ENCODE measurements around the gene TBXA2R. TPM values are rescaled to one million over a fixed set of nuclear protein-coding genes. Genes with fewer than 3 reads are reported as not detected.
"Not testable (repeated sequence)": the region's sequence is repeated elsewhere in the genome, so short reads cannot be mapped to it uniquely, and the experiment has no call there.

Gene TBXA2R
- total RNA-seq, 1 donor from 2014 or later: 0.42 TPM

- H3K36me3 Mint-ChIP-seq (ENCODE audit: low read depth): peaks cover 1% of the 10 kb centered on the region
- intact Hi-C loops (cut with micrococcal nuclease): no loop called here
- no peaks in the 10 kb centered on the region for H3K27me3 Mint-ChIP-seq
- no peaks in the 10 kb centered on the region for H3K9me3 Mint-ChIP-seq
- no peaks in the 10 kb centered on the region for H3K4me1 Mint-ChIP-seq
- H3K27ac Mint-ChIP-seq: no peak overlapping the region
- no peak overlapping the region for H3K4me3 Mint-ChIP-seq
- DNase-seq: no peak
Measured at GRCh38 chr19:3632739-3633558, 26.3 kb upstream of the TBXA2R start.

- Mint-ChIP-seq H3K4me1 (peaks cover under 1% of the 10 kb centered on the region), H3K27me3 (no peaks in the 10 kb centered on the region), H3K36me3 (ENCODE audit: low read depth) (peaks cover 1% of the 10 kb centered on the region), H3K4me3 (no peak overlapping the region), H3K27ac (no peak overlapping the region), H3K9me3 (no peaks in the 10 kb centered on the region)
- intact Hi-C loops (cut with micrococcal nuclease): no loop called here
- DNase-seq: no peak
Measured at GRCh38 chr19:3632098-3632497, 25.4 kb upstream of the TBXA2R start.

GRCh38 chr19:3631053-3631861 is 24.6 kb upstream of the TBXA2R start:
- Mint-ChIP-seq H3K4me1 (peaks cover 7% of the 10 kb centered on the region), H3K36me3 (ENCODE audit: low read depth) (peaks cover 1% of the 10 kb centered on the region), H3K27ac (no peak overlapping the region), H3K27me3 (no peaks in the 10 kb centered on the region), H3K4me3 (no peak overlapping the region), H3K9me3 (no peaks in the 10 kb centered on the region)
- intact Hi-C loops (cut with micrococcal nuclease): no loop called here
- no peak for DNase-seq

GRCh38 chr19:3628766-3629165 is 22.1 kb upstream of the TBXA2R start:
- H3K36me3 Mint-ChIP-seq (ENCODE audit: low read depth); H3K27me3 Mint-ChIP-seq; DNase-seq; H3K9me3 Mint-ChIP-seq; H3K4me3 Mint-ChIP-seq; H3K27ac Mint-ChIP-seq: not testable (repeated sequence)
- peaks cover 23% of the 10 kb centered on the region for H3K4me1 Mint-ChIP-seq
- intact Hi-C loops (cut with micrococcal nuclease): loop anchor here (5.0 kb wide), 1 partner anchor 71 kb away; the partner anchor contains the start of gene MFSD12

- peak overlapping the region; percentile 93 for H3K4me3 Mint-ChIP-seq
- no peak for DNase-seq
- H3K27me3 Mint-ChIP-seq: no peaks in the 10 kb centered on the region
- intact Hi-C loops (cut with micrococcal nuclease): loop anchor here (1.0 to 5.0 kb wide), 5 partner anchors 55 to 134 kb away; partner anchors contain the start of genes APBA3, FZR1, HMG20B and MFSD12
- peaks cover 5% of the 10 kb centered on the region for H3K36me3 Mint-ChIP-seq (ENCODE audit: low read depth)
- peaks cover 23% of the 10 kb centered on the region for H3K4me1 Mint-ChIP-seq
- no peak overlapping the region for H3K27ac Mint-ChIP-seq
- no peaks in the 10 kb centered on the region for H3K9me3 Mint-ChIP-seq
Measured at GRCh38 chr19:3627351-3627723, 20.7 kb upstream of the TBXA2R start.

GRCh38 chr19:3626473-3627350 is 20.0 kb upstream of the TBXA2R start, which contains the start of gene CACTIN:
Gene CACTIN, minus strand, starts transcription at chr19:3626790. Its CDS starts 28 bp downstream, at chr19:3626762.
- Mint-ChIP-seq H3K36me3 (ENCODE audit: low read depth) (peaks cover 7% of the 10 kb centered on the region), H3K27me3 (no peaks in the 10 kb centered on the region), H3K9me3 (no peaks in the 10 kb centered on the region), H3K27ac (peak within 1 kb of the TSS; percentile 98), H3K4me1 (peaks cover 23% of the 10 kb centered on the region), H3K4me3 (peak within 1 kb of the TSS; percentile 93)
- peak; percentile 100 for DNase-seq
- intact Hi-C loops (cut with micrococcal nuclease): loop anchor here (1.0 to 5.0 kb wide), 5 partner anchors 54 to 135 kb away; partner anchors contain the start of genes APBA3, FZR1, HMG20B and MFSD12

GRCh38 chr19:3625996-3626472 is 19.4 kb upstream of the TBXA2R start:
- H3K4me3 Mint-ChIP-seq: peak overlapping the region; percentile 93
- intact Hi-C loops (cut with micrococcal nuclease): loop anchor here (2.0 to 5.0 kb wide), 3 partner anchors 53 to 75 kb away; partner anchors contain the start of genes HMG20B, MFSD12 and PIP5K1C
- DNase-seq: no peak
- peak overlapping the region; percentile 98 for H3K27ac Mint-ChIP-seq
- no peaks in the 10 kb centered on the region for H3K27me3 Mint-ChIP-seq
- no peaks in the 10 kb centered on the region for H3K9me3 Mint-ChIP-seq
- peaks cover 9% of the 10 kb centered on the region for H3K36me3 Mint-ChIP-seq (ENCODE audit: low read depth)
- H3K4me1 Mint-ChIP-seq: peaks cover 23% of the 10 kb centered on the region

GRCh38 chr19:3623716-3624115 is 17.0 kb upstream of the TBXA2R start:
- no peak overlapping the region for H3K4me3 Mint-ChIP-seq
- no peak for DNase-seq
- no peak overlapping the region for H3K27ac Mint-ChIP-seq
- peaks cover 23% of the 10 kb centered on the region for H3K4me1 Mint-ChIP-seq
- peaks cover 14% of the 10 kb centered on the region for H3K36me3 Mint-ChIP-seq (ENCODE audit: low read depth)
- H3K9me3 Mint-ChIP-seq: no peaks in the 10 kb centered on the region
- intact Hi-C loops (cut with micrococcal nuclease): no loop called here
- H3K27me3 Mint-ChIP-seq: no peaks in the 10 kb centered on the region

GRCh38 chr19:3622224-3622623 is 15.5 kb upstream of the TBXA2R start:
- Mint-ChIP-seq H3K4me3 (no peak overlapping the region), H3K9me3 (no peaks in the 10 kb centered on the region), H3K4me1 (peaks cover 26% of the 10 kb centered on the region), H3K27ac (no peak overlapping the region), H3K27me3 (no peaks in the 10 kb centered on the region), H3K36me3 (ENCODE audit: low read depth) (peaks cover 17% of the 10 kb centered on the region)
- no peak for DNase-seq
- intact Hi-C loops (cut with micrococcal nuclease): no loop called here

GRCh38 chr19:3621689-3622088 is 15.0 kb upstream of the TBXA2R start:
- DNase-seq: no peak
- no peaks in the 10 kb centered on the region for H3K27me3 Mint-ChIP-seq

GRCh38 chr19:3620817-3621547 is 14.3 kb upstream of the TBXA2R start:
- H3K36me3 Mint-ChIP-seq (ENCODE audit: low read depth): peaks cover 15% of the 10 kb centered on the region
- H3K4me1 Mint-ChIP-seq: peaks cover 19% of the 10 kb centered on the region
- no peak overlapping the region for H3K27ac Mint-ChIP-seq
- H3K4me3 Mint-ChIP-seq: no peak overlapping the region
- intact Hi-C loops (cut with micrococcal nuclease): no loop called here
- no peak for DNase-seq
- H3K9me3 Mint-ChIP-seq: no peaks in the 10 kb centered on the region
- no peaks in the 10 kb centered on the region for H3K27me3 Mint-ChIP-seq

More at GRCh38 chr19:3621689-3622088, 15.0 kb upstream of the TBXA2R start:
- Mint-ChIP-seq H3K27ac (no peak overlapping the region), H3K4me1 (peaks cover 24% of the 10 kb centered on the region), H3K4me3 (no peak overlapping the region), H3K36me3 (ENCODE audit: low read depth) (peaks cover 17% of the 10 kb centered on the region), H3K9me3 (no peaks in the 10 kb centered on the region)
- intact Hi-C loops (cut with micrococcal nuclease): no loop called here

- H3K27me3 Mint-ChIP-seq: no peaks in the 10 kb centered on the region
- no peak for DNase-seq
- H3K36me3 Mint-ChIP-seq (ENCODE audit: low read depth): peaks cover 14% of the 10 kb centered on the region
- intact Hi-C loops (cut with micrococcal nuclease): no loop called here
- H3K4me3 Mint-ChIP-seq: no peak overlapping the region
- no peaks in the 10 kb centered on the region for H3K9me3 Mint-ChIP-seq
- H3K4me1 Mint-ChIP-seq: peaks cover 16% of the 10 kb centered on the region
- H3K27ac Mint-ChIP-seq: no peak overlapping the region
Measured at GRCh38 chr19:3620145-3620816, 13.6 kb upstream of the TBXA2R start.
